HepG2 (cell line): ENCODE results near the gene PCGF2. TPM values are rescaled to one million over a fixed set of nuclear protein-coding genes. Genes with fewer than 3 reads are reported as not detected.
A peak's percentile ranks its signal among the peaks of the same experiment; 100 is the strongest.

ENCODE experiments used
- ASH2L ChIP-seq: fragments of 300-600, 200-600 bp; sonication (generic); IDR thresholded peaks from 2 replicates; pipeline ENCODE4 v1.7.0; 2017; ENCODE audit warnings: low read depth, mild to moderate bottlenecking, moderate library complexity, mixed read lengths, low read length; ENCODE audit not compliant: insufficient read length
- CBX1 ChIP-seq: IDR thresholded peaks from one replicate; pipeline ENCODE4 v1.6.1; 2016; ENCODE audit warnings: antibody characterized with exemption, low read depth
- CBX5 ChIP-seq: sonication (generic); formaldehyde crosslinking; IDR thresholded peaks from 2 replicates; pipeline ENCODE4 v1.4.0; 2020; ENCODE audit warnings: missing genetic modification reagents, borderline replicate concordance
- FOXA1 ChIP-seq, 2 experiments: fragments of 450-650 bp in 1 of 2; sonication (generic) in 1 of 2; formaldehyde crosslinking in 1 of 2; IDR thresholded peaks; 2 replicates each; pipeline versions ENCODE4 v1.4.0 to v1.6.1; 2016 to 2020; ENCODE audit warnings: missing genetic modification reagents in 1 of 2
- GLMP ChIP-seq: sonication (generic); formaldehyde crosslinking; IDR thresholded peaks from 2 replicates; pipeline ENCODE4 v1.9.0; 2021; ENCODE audit warnings: missing genetic modification reagents, mild to moderate bottlenecking, borderline replicate concordance
- HCFC1 ChIP-seq: fragments of 150-350 bp; IDR thresholded peaks from 2 replicates; pipeline ENCODE4 v1.6.1; 2014; ENCODE audit warnings: low read depth, low read length
- KMT2A ChIP-seq: sonication (generic); formaldehyde crosslinking; IDR thresholded peaks from 2 replicates; pipeline ENCODE4 v1.4.0; 2020; ENCODE audit warnings: missing genetic modification reagents
- NCOA1 ChIP-seq: sonication (generic); formaldehyde crosslinking; IDR thresholded peaks from 2 replicates; pipeline ENCODE4 v1.9.0; 2021; ENCODE audit warnings: missing genetic modification reagents
- NCOA5 ChIP-seq: sonication (generic); formaldehyde crosslinking; IDR thresholded peaks from 2 replicates; pipeline ENCODE4 v1.4.0; 2020; ENCODE audit warnings: missing genetic modification reagents
- NFE2L2 ChIP-seq: fragments of 150-350 bp; IDR thresholded peaks from 2 replicates; pipeline ENCODE4 v1.6.1; 2014; ENCODE audit warnings: low read length
- PHB2 ChIP-seq: fragments of 450-650 bp; IDR thresholded peaks from 2 replicates; pipeline ENCODE4 v1.6.1; 2018; ENCODE audit not compliant: partially characterized antibody
- RFX5 ChIP-seq: IDR thresholded peaks from 2 replicates; pipeline ENCODE4 v1.6.1; 2011; ENCODE audit warnings: low read depth, low read length, improper control_type of control experiment
- YY1 ChIP-seq: IDR thresholded peaks from 2 replicates; pipeline ENCODE4 v1.6.1; 2011; ENCODE audit warnings: low read length, low read depth, moderate library complexity, mild to moderate bottlenecking; ENCODE audit not compliant: insufficient read depth, insufficient replicate concordance
- ZMYM4 ChIP-seq: sonication (generic); formaldehyde crosslinking; IDR thresholded peaks from 2 replicates; pipeline ENCODE4 v1.8.1; 2023; ENCODE audit warnings: mild to moderate bottlenecking, missing genetic modification reagents
- ZNF382 ChIP-seq: sonication (generic); formaldehyde crosslinking; IDR thresholded peaks from 2 replicates; pipeline ENCODE4 v1.5.0; 2020; ENCODE audit warnings: missing genetic modification reagents, mild to moderate bottlenecking, borderline replicate concordance
- ZNF460 ChIP-seq: sonication (generic); formaldehyde crosslinking; IDR thresholded peaks from 2 replicates; pipeline ENCODE4 v1.5.1; 2020; ENCODE audit warnings: missing genetic modification reagents, mild to moderate bottlenecking, borderline replicate concordance
- ZNF710 ChIP-seq: sonication (generic); formaldehyde crosslinking; IDR thresholded peaks from 2 replicates; pipeline ENCODE4 v1.5.0; 2020; ENCODE audit warnings: mild to moderate bottlenecking, missing genetic modification reagents, borderline replicate concordance
- ZNF816 ChIP-seq: sonication (generic); formaldehyde crosslinking; IDR thresholded peaks from 2 replicates; pipeline ENCODE4 v1.8.0; 2022; ENCODE audit warnings: missing genetic modification reagents, mild to moderate bottlenecking, borderline replicate concordance
- polyA plus RNA-seq, 8 experiments: library from polyadenylated mRNA; depleted of rRNA in 3 of 8; stranded (reverse) in 7 of 8; unstranded in 1 of 8; fragments of >200 nt; fragmentation: Illumina TruSeq in 4 of 8; extraction: Trizol in 4 of 8; gene quantifications; 2 replicates each; pipeline versions ENCODE4 v1.2.1 to v1.2.3, GENCODE V29; 2011 to 2016; ENCODE audit warnings: low read depth in 4 of 8, missing spikeins in 1 of 8, mixed read lengths in 1 of 8; ENCODE audit not compliant: insufficient read depth in 1 of 8
- total RNA-seq, 5 experiments: library from RNA; depleted of rRNA; stranded (reverse); fragments of >200 nt; fragmentation: Illumina TruSeq; extraction: Trizol; gene quantifications; 2 replicates each; pipeline ENCODE4 v1.2.3, GENCODE V29; 2016; ENCODE audit warnings: low read depth in 1 of 5
- TF ChIP-seq, protein P1 (sequence below): sonication (generic); formaldehyde crosslinking; IDR thresholded peaks from 2 replicates; pipeline ENCODE4 v1.4.0; 2020; ENCODE audit warnings: missing genetic modification reagents, mild to moderate bottlenecking, borderline replicate concordance
- TF ChIP-seq, protein P2 (sequence below): sonication (generic); formaldehyde crosslinking; IDR thresholded peaks from 2 replicates; pipeline ENCODE4 v1.5.0; 2020; ENCODE audit warnings: mild to moderate bottlenecking, missing genetic modification reagents
- TF ChIP-seq, protein P3 (sequence below), 2 experiments: sonication (generic) in 1 of 2; formaldehyde crosslinking in 1 of 2; IDR thresholded peaks; 2 replicates each; pipeline versions ENCODE4 v1.4.0 to v1.6.1; 2018 to 2020; ENCODE audit warnings: missing genetic modification reagents in 2 of 2, borderline replicate concordance in 1 of 2, low read depth in 1 of 2, mild to moderate bottlenecking in 1 of 2, missing biosample characterization in 1 of 2

The PCGF2 gene
- total and polyA plus RNA-seq, 2 of the 13 experiments (the other 11 are each of a cell fraction or from before 2014, with no cell fraction given): 11.6 to 29.4 TPM

GRCh38 chr17:38751808-38752307 is 3.7 kb upstream of the PCGF2 start (continued):
- TF ChIP-seq, protein P1, sequence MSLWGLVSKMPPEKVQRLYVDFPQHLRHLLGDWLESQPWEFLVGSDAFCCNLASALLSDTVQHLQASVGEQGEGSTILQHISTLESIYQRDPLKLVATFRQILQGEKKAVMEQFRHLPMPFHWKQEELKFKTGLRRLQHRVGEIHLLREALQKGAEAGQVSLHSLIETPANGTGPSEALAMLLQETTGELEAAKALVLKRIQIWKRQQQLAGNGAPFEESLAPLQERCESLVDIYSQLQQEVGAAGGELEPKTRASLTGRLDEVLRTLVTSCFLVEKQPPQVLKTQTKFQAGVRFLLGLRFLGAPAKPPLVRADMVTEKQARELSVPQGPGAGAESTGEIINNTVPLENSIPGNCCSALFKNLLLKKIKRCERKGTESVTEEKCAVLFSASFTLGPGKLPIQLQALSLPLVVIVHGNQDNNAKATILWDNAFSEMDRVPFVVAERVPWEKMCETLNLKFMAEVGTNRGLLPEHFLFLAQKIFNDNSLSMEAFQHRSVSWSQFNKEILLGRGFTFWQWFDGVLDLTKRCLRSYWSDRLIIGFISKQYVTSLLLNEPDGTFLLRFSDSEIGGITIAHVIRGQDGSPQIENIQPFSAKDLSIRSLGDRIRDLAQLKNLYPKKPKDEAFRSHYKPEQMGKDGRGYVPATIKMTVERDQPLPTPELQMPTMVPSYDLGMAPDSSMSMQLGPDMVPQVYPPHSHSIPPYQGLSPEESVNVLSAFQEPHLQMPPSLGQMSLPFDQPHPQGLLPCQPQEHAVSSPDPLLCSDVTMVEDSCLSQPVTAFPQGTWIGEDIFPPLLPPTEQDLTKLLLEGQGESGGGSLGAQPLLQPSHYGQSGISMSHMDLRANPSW (CRISPR knock-in tag): peak; percentile 40; the same call in 1 of the 2 replicates
- TF ChIP-seq CBX1 (peak; percentile 69), PHB2 (no peak), ZNF816 (CRISPR knock-in tag) (no peak), NCOA1 (peak; percentile 75; the same call in 1 of the 2 replicates), ZNF710 (0 out of 2 replicates have a peak, but pooled peaks have one; percentile 23), CBX5 (CRISPR knock-in tag) (no peak; the same call in 1 of the 2 replicates), NCOA5 (CRISPR knock-in tag) (no peak), KMT2A (CRISPR knock-in tag) (no peak), NFE2L2 (no peak), ASH2L (no peak), FOXA1 (IDR thresholded peaks at IDR 0.05) (no peak), FOXA1 (CRISPR knock-in tag; IDR thresholded peaks at IDR 0.05) (no peak), ZNF460 (no peak), ZNF382 (CRISPR knock-in tag) (no peak), RFX5 (no peak), ZMYM4 (peak; percentile 37; the same call in 1 of the 2 replicates), YY1 (peak; percentile 85), GLMP (CRISPR knock-in tag) (no peak), HCFC1 (no peak; the same call in 1 of the 2 replicates)
- TF ChIP-seq, protein P2, sequence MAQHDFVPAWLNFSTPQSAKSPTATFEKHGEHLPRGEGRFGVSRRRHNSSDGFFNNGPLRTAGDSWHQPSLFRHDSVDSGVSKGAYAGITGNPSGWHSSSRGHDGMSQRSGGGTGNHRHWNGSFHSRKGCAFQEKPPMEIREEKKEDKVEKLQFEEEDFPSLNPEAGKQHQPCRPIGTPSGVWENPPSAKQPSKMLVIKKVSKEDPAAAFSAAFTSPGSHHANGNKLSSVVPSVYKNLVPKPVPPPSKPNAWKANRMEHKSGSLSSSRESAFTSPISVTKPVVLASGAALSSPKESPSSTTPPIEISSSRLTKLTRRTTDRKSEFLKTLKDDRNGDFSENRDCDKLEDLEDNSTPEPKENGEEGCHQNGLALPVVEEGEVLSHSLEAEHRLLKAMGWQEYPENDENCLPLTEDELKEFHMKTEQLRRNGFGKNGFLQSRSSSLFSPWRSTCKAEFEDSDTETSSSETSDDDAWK: no peak
- TF ChIP-seq, protein P3, sequence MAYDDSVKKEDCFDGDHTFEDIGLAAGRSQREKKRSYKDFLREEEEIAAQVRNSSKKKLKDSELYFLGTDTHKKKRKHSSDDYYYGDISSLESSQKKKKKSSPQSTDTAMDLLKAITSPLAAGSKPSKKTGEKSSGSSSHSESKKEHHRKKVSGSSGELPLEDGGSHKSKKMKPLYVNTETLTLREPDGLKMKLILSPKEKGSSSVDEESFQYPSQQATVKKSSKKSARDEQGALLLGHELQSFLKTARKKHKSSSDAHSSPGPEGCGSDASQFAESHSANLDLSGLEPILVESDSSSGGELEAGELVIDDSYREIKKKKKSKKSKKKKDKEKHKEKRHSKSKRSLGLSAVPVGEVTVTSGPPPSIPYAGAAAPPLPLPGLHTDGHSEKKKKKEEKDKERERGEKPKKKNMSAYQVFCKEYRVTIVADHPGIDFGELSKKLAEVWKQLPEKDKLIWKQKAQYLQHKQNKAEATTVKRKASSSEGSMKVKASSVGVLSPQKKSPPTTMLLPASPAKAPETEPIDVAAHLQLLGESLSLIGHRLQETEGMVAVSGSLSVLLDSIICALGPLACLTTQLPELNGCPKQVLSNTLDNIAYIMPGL (CRISPR knock-in tag; IDR thresholded peaks at IDR 0.05; ENCODE audit: borderline replicate concordance in 1 of 2, low read depth in 1 of 2): peak; percentile 99 to 100
